ENCODE results near the gene MOCS1.

MOCS1 gene

GRCh38 chr6:39952167-39952566 lies 17.9 kb upstream of the MOCS1 start:
- H3K4me3 ChIP-seq (ENCODE audit: low read depth, low read length), result no peak overlapping the region
- no peak for TF ChIP-seq CTCF (IDR thresholded peaks at IDR 0.05; ENCODE audit: low read depth, low read length)
- no peaks in the 10 kb centered on the region for H3K9me3 ChIP-seq
- H3K36me3 ChIP-seq, result no peaks in the 10 kb centered on the region
- no peaks in the 10 kb centered on the region for H3K4me1 ChIP-seq
- H3K27me3 ChIP-seq, result no peaks in the 10 kb centered on the region; the same call in none of the 2 replicates
- no peak for DNase-seq

- DNase-seq, result no peak
- Histone ChIP-seq H3K27me3 (no peaks in the 10 kb centered on the region; the same call in none of the 2 replicates), H3K4me3 (ENCODE audit: low read depth, low read length) (no peak overlapping the region), H3K36me3 (no peaks in the 10 kb centered on the region), H3K9me3 (no peaks in the 10 kb centered on the region), H3K4me1 (no peaks in the 10 kb centered on the region)
- TF ChIP-seq CTCF (IDR thresholded peaks at IDR 0.05; ENCODE audit: low read depth, low read length), result no peak
Observed at GRCh38 chr6:39951716-39952115, 17.5 kb upstream of the MOCS1 start.

GRCh38 chr6:39951191-39951590 lies 16.9 kb upstream of the MOCS1 start:
- Histone ChIP-seq H3K4me1 (no peaks in the 10 kb centered on the region), H3K4me3 (ENCODE audit: low read depth, low read length) (no peak overlapping the region), H3K36me3 (no peaks in the 10 kb centered on the region), H3K9me3 (no peaks in the 10 kb centered on the region), H3K27me3 (no peaks in the 10 kb centered on the region; the same call in 1 of the 2 replicates)
- no peak for TF ChIP-seq CTCF (IDR thresholded peaks at IDR 0.05; ENCODE audit: low read depth, low read length)
- DNase-seq, result no peak

- no peaks in the 10 kb centered on the region for H3K9me3 ChIP-seq
- no peak for TF ChIP-seq CTCF (IDR thresholded peaks at IDR 0.05; ENCODE audit: low read depth, low read length)
- no peaks in the 10 kb centered on the region for H3K36me3 ChIP-seq
- no peaks in the 10 kb centered on the region; the same call in 1 of the 2 replicates for H3K27me3 ChIP-seq
- no peak overlapping the region for H3K4me3 ChIP-seq (ENCODE audit: low read depth, low read length)
- DNase-seq, result no peak
- no peaks in the 10 kb centered on the region for H3K4me1 ChIP-seq
Observed at GRCh38 chr6:39950125-39950720, 16.0 kb upstream of the MOCS1 start.

- H3K36me3 ChIP-seq, result no peaks in the 10 kb centered on the region
- TF ChIP-seq CTCF (IDR thresholded peaks at IDR 0.05; ENCODE audit: low read depth, low read length), result no peak
- no peaks in the 10 kb centered on the region for H3K4me1 ChIP-seq
- H3K4me3 ChIP-seq (ENCODE audit: low read depth, low read length), result no peak overlapping the region
- H3K27me3 ChIP-seq, result peaks cover 2% of the 10 kb centered on the region; the same call in 1 of the 2 replicates
- no peak for DNase-seq
- no peaks in the 10 kb centered on the region for H3K9me3 ChIP-seq
Observed at GRCh38 chr6:39948199-39948791, 14.0 kb upstream of the MOCS1 start.

- DNase-seq, result no peak
- H3K36me3 ChIP-seq, result no peaks in the 10 kb centered on the region
Observed at GRCh38 chr6:39947611-39948068, 13.4 kb upstream of the MOCS1 start.

More at GRCh38 chr6:39947611-39948068, 13.4 kb upstream of the MOCS1 start:
- peaks cover 2% of the 10 kb centered on the region; the same call in 1 of the 2 replicates for H3K27me3 ChIP-seq
- no peaks in the 10 kb centered on the region for H3K4me1 ChIP-seq
- TF ChIP-seq CTCF (IDR thresholded peaks at IDR 0.05; ENCODE audit: low read depth, low read length), result no peak
- no peak overlapping the region for H3K4me3 ChIP-seq (ENCODE audit: low read depth, low read length)
- no peaks in the 10 kb centered on the region for H3K9me3 ChIP-seq

Measured in BE2C (cell line).